ENCODE measurements around the gene LGR6.
A peak's percentile ranks its signal among the peaks of the same experiment; 100 is the strongest.
"Not testable (repeated sequence)": the region's sequence is repeated elsewhere in the genome, so short reads cannot be mapped to it uniquely, and the experiment has no call there.

The LGR6 gene

DNA sequence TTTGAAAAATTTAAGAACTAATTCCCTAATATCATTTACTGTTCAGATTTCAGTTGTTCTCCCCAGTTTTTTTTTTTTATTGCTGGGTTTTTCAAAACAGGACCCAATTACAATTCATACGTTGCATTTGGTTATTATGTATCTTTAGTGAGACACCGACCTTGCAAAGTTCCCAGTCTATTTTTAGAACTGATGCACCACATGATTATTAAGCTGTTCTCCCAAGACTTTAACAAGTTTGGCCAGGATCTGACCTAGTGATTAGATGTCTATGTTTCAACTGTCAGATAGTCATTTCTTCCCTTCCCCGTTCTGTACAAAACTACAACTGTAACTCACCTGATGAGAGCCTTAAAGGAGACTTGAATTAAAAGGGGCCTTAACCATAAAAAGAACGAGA, 140.3 kb downstream of the LGR6 start:
- no peak for DNase-seq (ENCODE audit: low read depth, low spot score)
- Histone ChIP-seq H3K4me1 (ENCODE audit: control insufficient read depth, insufficient read depth, low read length) (no peaks in the 10 kb centered on the region), H3K27ac (ENCODE audit: low read length) (no peak overlapping the region), H3K9me3 (ENCODE audit: control insufficient read depth, insufficient read depth, low read length) (no peaks in the 10 kb centered on the region), H3K27me3 (ENCODE audit: control insufficient read depth, insufficient read depth, low read length) (no peaks in the 10 kb centered on the region), H3K4me3 (ENCODE audit: low read length) (no peak overlapping the region), H3K36me3 (ENCODE audit: control insufficient read depth, insufficient read depth, low read length) (peaks cover 17% of the 10 kb centered on the region; the same call in 1 of the 2 replicates)
- WGBS (ENCODE audit: insufficient coverage, insufficient read length) = no CpG with 5 or more reads among the region's 4 CpGs

DNA sequence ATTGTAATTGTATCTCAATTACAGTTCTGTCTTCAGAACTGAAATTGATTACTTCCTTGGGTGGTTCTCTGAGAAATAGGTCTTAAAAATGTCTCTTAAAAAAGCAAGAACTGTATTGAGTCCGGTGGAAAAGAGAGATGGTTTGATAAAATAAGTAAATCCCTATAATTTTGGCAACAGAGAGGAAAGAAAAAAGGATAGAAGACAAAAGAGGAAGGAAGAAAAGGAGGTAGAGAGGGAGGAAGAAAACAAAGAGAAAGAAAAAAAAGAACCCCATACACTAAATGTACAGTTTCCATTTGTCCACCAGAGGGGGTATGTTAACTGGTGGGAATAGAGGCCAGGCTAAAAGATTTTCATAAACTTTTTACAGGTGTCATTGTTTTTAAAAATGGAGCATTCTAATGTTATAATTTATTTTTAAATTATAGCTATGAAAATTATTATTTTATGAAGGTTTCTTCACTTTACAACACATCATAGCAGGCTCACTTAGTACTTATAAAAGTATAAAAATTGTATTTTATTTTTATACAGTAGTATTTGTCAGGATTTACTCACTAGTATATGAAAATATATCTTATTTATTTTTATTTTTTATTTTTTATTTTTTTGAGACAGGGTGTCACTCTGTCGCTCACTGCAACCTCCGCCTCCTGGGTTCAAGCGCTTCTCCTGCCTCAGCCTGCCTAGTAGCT, 150.2 kb downstream of the LGR6 start:
- Histone ChIP-seq H3K27me3 (ENCODE audit: control insufficient read depth, insufficient read depth, low read length) (no peaks in the 10 kb centered on the region), H3K36me3 (ENCODE audit: control insufficient read depth, insufficient read depth, low read length) (no peaks in the 10 kb centered on the region), H3K9me3 (ENCODE audit: control insufficient read depth, insufficient read depth, low read length) (no peaks in the 10 kb centered on the region), H3K27ac (ENCODE audit: low read length) (no peak overlapping the region), H3K4me1 (ENCODE audit: control insufficient read depth, insufficient read depth, low read length) (no peaks in the 10 kb centered on the region), H3K4me3 (ENCODE audit: low read length) (no peak overlapping the region)
- no peak for DNase-seq (ENCODE audit: low read depth, low spot score)
- WGBS (ENCODE audit: insufficient coverage, insufficient read length) = no CpG with 5 or more reads among the region's 4 CpGs

DNA sequence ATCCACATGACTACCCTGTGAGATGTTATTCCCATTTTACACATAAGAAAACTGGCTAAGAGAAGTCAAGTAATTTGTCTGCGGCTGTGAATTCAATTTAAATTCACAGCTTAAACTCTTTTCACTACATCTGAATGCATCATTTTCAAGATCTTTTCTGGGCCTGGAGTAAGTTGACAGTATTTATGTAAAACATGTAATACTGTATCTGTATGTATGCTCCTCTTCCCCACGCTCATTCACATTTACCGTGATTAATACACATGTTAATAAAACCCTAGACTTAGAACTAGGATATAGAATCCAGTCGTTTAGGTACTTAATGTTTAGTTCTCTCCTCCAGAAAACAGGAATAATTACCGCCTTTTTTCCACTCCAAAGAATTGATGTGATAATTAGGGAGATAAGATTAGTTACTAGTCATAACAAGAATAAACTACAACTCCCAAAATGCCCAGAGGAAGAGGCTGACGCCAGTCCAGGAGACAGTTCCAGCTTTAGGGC, 154.5 kb downstream of the LGR6 start:
- H3K9me3 ChIP-seq (ENCODE audit: control insufficient read depth, insufficient read depth, low read length) = no peaks in the 10 kb centered on the region
- H3K4me3 ChIP-seq (ENCODE audit: low read length) = no peak overlapping the region
- no peak for DNase-seq (ENCODE audit: low read depth, low spot score)
- no peaks in the 10 kb centered on the region for H3K4me1 ChIP-seq (ENCODE audit: control insufficient read depth, insufficient read depth, low read length)
- no CpG with 5 or more reads among the region's 6 CpGs for WGBS (ENCODE audit: insufficient coverage, insufficient read length)
- no peak overlapping the region for H3K27ac ChIP-seq (ENCODE audit: low read length)
- H3K36me3 ChIP-seq (ENCODE audit: control insufficient read depth, insufficient read depth, low read length) = no peaks in the 10 kb centered on the region
- no peaks in the 10 kb centered on the region for H3K27me3 ChIP-seq (ENCODE audit: control insufficient read depth, insufficient read depth, low read length)

DNA sequence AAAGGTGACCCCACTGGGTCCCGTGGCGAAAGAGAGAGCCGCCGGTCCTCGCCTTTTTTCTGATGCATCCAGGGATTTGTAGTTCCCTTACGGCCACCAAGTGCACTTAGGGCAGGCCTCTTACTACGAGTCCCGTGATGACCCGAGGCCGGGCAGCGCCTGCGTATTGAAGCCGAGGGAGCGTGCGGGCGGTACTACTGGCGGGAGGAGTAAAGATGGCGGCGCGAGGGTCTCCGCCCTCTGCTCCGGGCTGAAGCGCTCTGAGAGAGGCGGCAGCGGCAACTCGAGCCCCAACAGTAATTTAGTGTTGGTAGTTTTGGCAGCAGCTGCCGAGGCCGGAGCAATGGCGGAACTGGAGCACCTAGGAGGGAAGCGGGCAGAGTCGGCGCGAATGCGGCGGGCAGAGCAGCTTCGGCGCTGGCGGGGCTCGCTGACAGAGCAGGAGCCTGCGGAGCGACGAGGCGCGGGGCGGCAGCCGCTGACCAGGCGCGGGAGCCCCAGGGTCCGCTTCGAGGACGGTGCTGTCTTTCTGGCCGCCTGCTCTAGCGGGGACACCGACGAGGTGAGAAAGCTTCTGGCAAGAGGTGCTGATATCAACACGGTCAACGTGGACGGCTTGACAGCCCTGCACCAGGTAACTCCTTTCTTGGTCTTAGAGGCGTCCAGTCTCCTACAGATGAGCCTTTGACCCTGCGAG, 155.1 kb downstream of the LGR6 start, which contains the start of gene PPP1R12B:
Gene PPP1R12B, plus strand, starts transcription at position 191 of the 697 bp plus-strand sequence. Its CDS starts 153 bp downstream, at position 344.
- H3K9me3 ChIP-seq (ENCODE audit: control insufficient read depth, insufficient read depth, low read length) = no peaks in the 10 kb centered on the region
- no peak within 1 kb of the TSS for H3K27ac ChIP-seq (ENCODE audit: low read length)
- no peaks in the 10 kb centered on the region for H3K27me3 ChIP-seq (ENCODE audit: control insufficient read depth, insufficient read depth, low read length)
- H3K4me3 ChIP-seq (ENCODE audit: low read length) = peak within 1 kb of the TSS; percentile 95
- peak; percentile 92 for DNase-seq (ENCODE audit: low read depth, low spot score)
- WGBS (ENCODE audit: insufficient coverage, insufficient read length) = no CpG with 5 or more reads among the region's 60 CpGs
- no peaks in the 10 kb centered on the region for H3K4me1 ChIP-seq (ENCODE audit: control insufficient read depth, insufficient read depth, low read length)
- H3K36me3 ChIP-seq (ENCODE audit: control insufficient read depth, insufficient read depth, low read length) = no peaks in the 10 kb centered on the region

DNA sequence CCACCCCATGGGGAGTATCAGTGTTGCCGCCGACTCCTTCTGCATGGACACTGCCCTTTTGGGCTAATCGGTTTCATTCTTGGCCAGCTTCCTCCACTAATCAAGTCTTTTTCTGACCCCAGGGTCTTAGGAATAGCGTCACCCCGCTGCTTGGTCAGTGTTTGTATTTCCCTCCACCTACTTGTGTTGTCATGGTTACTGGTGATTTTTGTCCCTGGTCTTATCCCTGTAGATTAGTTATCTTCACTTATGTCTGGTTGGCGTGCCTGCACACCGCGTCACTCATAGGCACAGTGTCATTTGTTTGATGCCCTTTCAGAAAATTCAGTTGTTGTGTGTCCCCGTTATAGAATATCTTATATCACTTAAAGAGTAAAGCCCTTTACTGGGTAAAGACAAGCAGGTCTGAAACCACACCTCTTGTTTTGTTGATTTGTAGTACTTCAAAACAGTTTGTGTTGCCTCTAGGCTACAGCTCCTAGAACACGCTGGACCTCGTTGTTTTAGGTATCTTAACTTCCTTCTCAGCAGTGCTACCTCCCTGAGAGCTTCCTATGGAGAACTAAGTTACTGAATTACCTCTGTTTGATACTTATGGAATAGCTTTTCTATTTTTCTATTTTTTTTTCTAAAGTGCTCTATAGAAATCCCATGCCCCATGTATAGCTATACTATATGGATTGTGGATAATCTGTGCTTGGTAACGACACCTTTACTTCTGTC, 155.8 kb downstream of the LGR6 start:
- Histone ChIP-seq H3K9me3 (ENCODE audit: control insufficient read depth, insufficient read depth, low read length) (no peaks in the 10 kb centered on the region), H3K27me3 (ENCODE audit: control insufficient read depth, insufficient read depth, low read length) (no peaks in the 10 kb centered on the region), H3K27ac (ENCODE audit: low read length) (no peak overlapping the region), H3K36me3 (ENCODE audit: control insufficient read depth, insufficient read depth, low read length) (no peaks in the 10 kb centered on the region), H3K4me1 (ENCODE audit: control insufficient read depth, insufficient read depth, low read length) (no peaks in the 10 kb centered on the region), H3K4me3 (ENCODE audit: low read length) (peak overlapping the region; percentile 95)
- no CpG with 5 or more reads among the region's 12 CpGs for WGBS (ENCODE audit: insufficient coverage, insufficient read length)
- no peak for DNase-seq (ENCODE audit: low read depth, low spot score)

DNA sequence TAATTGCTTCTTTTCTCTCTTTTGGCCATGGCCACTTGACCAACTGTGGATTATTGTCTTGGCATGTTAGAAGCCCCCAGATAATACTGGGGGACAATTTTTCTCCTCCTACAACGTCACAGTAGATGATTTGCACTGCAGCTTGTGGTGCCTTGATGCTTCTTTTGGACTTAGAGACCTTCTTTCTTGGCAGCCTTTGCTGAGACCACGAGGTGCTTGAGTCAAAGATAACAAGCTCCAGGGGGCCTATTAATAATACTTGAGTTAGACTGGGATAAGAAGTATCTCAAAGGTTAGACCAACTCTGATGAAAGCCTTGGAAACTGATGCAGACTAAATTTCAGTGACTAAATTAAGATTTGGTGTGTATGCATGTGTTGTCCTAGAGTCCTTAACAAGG, 158.1 kb downstream of the LGR6 start:
- Histone ChIP-seq H3K27me3 (ENCODE audit: control insufficient read depth, insufficient read depth, low read length) (no peaks in the 10 kb centered on the region), H3K4me1 (ENCODE audit: control insufficient read depth, insufficient read depth, low read length) (no peaks in the 10 kb centered on the region), H3K9me3 (ENCODE audit: control insufficient read depth, insufficient read depth, low read length) (no peaks in the 10 kb centered on the region), H3K4me3 (ENCODE audit: low read length) (no peak overlapping the region), H3K36me3 (ENCODE audit: control insufficient read depth, insufficient read depth, low read length) (no peaks in the 10 kb centered on the region), H3K27ac (ENCODE audit: low read length) (no peak overlapping the region)
- DNase-seq (ENCODE audit: low read depth, low spot score) = no peak
- WGBS (ENCODE audit: insufficient coverage, insufficient read length) = no CpG with 5 or more reads among the region's 2 CpGs

DNA sequence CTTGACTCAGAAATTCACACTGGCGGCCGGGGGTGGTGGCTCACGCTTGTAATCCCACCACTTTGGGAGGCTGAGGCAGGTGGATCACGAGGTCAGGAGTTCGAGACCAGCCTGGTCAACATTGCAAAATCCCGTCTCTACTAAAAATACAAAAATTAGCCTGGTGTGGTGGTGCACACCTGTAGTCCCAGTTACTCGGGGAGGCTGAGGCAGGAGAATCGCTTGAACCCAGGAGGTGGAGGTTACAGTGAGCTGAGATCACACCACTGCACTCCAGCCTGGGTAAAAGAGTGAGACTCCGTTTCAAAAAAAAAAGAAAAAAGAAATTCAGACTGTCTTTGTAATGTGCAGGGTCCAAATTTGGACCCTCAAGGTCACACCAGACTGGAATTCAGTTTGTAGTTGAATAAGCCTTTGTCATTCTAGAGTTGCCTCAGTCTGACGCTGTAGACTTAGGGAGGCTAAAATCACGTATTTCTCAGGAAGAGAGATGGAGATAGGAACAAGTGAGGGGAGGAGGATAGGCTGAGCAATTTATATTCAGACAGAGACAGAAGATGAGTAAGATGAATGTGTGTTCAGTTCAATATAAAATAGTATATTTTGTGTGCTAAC, 159.1 kb downstream of the LGR6 start:
- not testable (repeated sequence) for H3K36me3 ChIP-seq (ENCODE audit: control insufficient read depth, insufficient read depth, low read length); H3K27me3 ChIP-seq (ENCODE audit: control insufficient read depth, insufficient read depth, low read length); H3K9me3 ChIP-seq (ENCODE audit: control insufficient read depth, insufficient read depth, low read length); H3K4me1 ChIP-seq (ENCODE audit: control insufficient read depth, insufficient read depth, low read length); DNase-seq (ENCODE audit: low read depth, low spot score); H3K27ac ChIP-seq (ENCODE audit: low read length); H3K4me3 ChIP-seq (ENCODE audit: low read length)
- WGBS (ENCODE audit: insufficient coverage, insufficient read length) = no CpG with 5 or more reads among the region's 11 CpGs

DNA sequence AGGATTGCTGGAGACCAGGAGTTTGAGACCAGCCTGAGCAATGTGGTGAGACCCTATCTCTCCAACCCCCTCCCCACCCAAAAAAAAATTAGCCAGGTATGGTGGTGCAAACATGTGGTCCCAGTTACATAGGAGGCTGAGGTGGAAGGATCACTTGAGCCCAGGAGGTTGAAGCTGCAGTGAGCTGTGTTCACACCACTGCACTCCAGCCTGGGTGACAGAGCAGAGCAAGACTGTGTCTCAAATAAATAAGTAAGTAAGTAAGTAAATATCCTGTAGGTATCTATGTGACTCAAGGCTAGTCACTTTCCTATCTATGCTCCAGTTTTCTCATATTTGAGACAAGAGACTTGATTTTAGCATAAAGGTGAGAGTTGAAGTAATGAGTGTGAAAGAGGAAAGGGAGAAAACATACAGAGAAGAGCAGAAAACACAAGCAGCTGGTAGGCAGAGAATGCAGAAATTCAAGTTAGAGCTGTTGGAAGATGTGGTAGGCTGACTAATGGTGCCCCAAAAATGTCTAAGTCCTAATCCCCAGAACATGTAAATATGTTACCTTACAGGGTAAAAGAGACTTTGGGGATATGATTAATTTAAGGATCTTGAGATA, 162.4 kb downstream of the LGR6 start:
- no peak overlapping the region for H3K4me3 ChIP-seq (ENCODE audit: low read length)
- no peak overlapping the region for H3K27ac ChIP-seq (ENCODE audit: low read length)
- no peaks in the 10 kb centered on the region for H3K4me1 ChIP-seq (ENCODE audit: control insufficient read depth, insufficient read depth, low read length)

DNA sequence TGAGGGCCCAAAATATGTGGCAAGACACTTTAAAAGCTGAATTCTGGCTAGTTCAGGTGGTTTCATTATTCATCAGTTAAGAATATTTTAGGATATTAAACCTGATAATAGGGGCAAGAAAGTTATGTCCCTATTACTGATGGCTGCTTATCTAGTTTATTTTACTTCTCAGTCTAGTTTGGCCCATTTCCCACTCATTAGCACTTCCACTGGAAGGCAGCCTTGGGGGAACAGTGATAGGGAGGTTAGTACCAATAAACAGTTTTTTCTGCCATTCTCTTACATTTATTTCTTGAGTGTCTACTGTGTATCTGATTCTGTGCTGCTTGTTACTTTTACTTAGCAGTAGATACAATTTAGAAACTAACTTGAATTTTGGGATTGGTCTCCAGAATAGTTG, 163.9 kb downstream of the LGR6 start:
- H3K4me1 ChIP-seq (ENCODE audit: control insufficient read depth, insufficient read depth, low read length) = no peaks in the 10 kb centered on the region
- H3K27me3 ChIP-seq (ENCODE audit: control insufficient read depth, insufficient read depth, low read length) = no peaks in the 10 kb centered on the region
- H3K36me3 ChIP-seq (ENCODE audit: control insufficient read depth, insufficient read depth, low read length) = no peaks in the 10 kb centered on the region
- H3K27ac ChIP-seq (ENCODE audit: low read length) = no peak overlapping the region
- H3K9me3 ChIP-seq (ENCODE audit: control insufficient read depth, insufficient read depth, low read length) = no peaks in the 10 kb centered on the region
- H3K4me3 ChIP-seq (ENCODE audit: low read length) = no peak overlapping the region
- no peak for DNase-seq (ENCODE audit: low read depth, low spot score)

More for the DNA sequence above, 162.4 kb downstream of the LGR6 start:
- H3K9me3 ChIP-seq (ENCODE audit: control insufficient read depth, insufficient read depth, low read length) = no peaks in the 10 kb centered on the region
- no peaks in the 10 kb centered on the region for H3K36me3 ChIP-seq (ENCODE audit: control insufficient read depth, insufficient read depth, low read length)
- no peak for DNase-seq (ENCODE audit: low read depth, low spot score)
- H3K27me3 ChIP-seq (ENCODE audit: control insufficient read depth, insufficient read depth, low read length) = no peaks in the 10 kb centered on the region

DNA sequence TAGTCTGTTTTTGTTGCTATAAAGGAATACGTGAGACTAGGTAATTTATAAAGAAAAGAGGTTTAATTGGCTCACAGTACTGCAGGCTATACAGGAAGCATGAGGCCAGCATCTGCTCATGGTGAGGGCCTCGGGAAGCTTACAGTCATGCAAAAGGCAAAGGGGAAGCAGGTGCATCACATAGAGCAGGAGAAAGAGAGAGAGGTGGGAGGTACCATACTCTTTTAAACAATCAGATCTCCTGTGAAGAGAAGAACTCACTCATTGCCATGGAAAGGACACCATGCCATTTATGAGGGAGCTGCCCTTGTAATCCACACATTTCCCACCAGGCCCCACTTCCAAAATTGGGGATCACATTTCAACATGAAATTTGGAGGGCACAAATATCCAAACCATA, 167.6 kb downstream of the LGR6 start:
- H3K9me3 ChIP-seq (ENCODE audit: control insufficient read depth, insufficient read depth, low read length) = no peaks in the 10 kb centered on the region
- H3K36me3 ChIP-seq (ENCODE audit: control insufficient read depth, insufficient read depth, low read length) = no peaks in the 10 kb centered on the region
- H3K4me3 ChIP-seq (ENCODE audit: low read length) = no peak overlapping the region
- H3K27ac ChIP-seq (ENCODE audit: low read length) = no peak overlapping the region
- no peak for DNase-seq (ENCODE audit: low read depth, low spot score)
- no peaks in the 10 kb centered on the region for H3K27me3 ChIP-seq (ENCODE audit: control insufficient read depth, insufficient read depth, low read length)
- 0 out of 2 replicates have a peak, but pooled peaks cover 1% of the 10 kb centered on the region for H3K4me1 ChIP-seq (ENCODE audit: control insufficient read depth, insufficient read depth, low read length)
- WGBS (ENCODE audit: insufficient coverage, insufficient read length) = no CpG with 5 or more reads among the region's 2 CpGs

Data from iPS DF 6.9 (cell line).